DMS 273 (cell line): ENCODE results near the gene HIPK1.

Experiments used
- DNase-seq: peaks from one replicate; lab custom pipeline; 2025; ENCODE audit not compliant: unreplicated experiment; lab: John Stamatoyannopoulos, UW

Gene HIPK1

DNA sequence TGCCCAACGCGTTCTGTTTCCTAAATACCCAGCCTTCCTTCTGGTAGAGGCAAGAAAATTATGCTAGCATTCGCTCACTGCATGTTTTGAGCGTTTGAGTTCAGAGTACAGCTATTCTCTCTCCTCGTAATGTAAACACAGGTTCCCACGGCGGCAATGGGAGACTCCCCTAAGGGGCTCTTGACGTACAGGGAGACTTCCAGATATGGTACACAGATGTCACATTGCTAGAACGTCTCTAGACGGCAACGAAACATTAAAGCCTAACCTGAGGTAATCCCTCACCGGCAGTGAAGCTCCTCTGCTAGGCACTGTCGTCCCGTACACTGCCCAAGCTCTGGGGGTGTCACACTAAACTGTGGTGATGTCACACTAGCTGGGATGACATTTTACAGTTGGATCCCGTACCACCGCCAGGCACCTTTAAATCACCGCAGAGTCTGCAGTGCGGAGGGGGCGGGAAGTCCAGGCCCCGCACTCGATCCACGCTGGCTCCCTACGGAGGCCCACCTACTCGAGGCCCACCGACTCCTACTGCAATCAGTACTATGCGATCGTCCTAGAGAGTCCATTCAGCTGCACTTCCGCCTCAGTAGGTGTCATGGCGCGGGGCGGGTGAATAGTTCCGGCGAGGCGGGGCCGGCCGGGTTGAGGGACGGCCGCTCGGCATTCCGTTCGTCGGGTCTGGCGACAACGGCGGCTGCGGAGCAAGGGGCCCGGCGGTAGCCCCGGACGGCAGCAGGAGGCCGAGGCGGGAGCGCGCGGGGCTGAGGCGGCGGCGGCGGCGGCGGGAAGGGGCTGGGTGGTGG, at the start of gene HIPK1:
HIPK1 (plus strand) TSS at position 384 of the 809 bp plus-strand sequence.
- peak; percentile 97 for DNase-seq

DNA sequence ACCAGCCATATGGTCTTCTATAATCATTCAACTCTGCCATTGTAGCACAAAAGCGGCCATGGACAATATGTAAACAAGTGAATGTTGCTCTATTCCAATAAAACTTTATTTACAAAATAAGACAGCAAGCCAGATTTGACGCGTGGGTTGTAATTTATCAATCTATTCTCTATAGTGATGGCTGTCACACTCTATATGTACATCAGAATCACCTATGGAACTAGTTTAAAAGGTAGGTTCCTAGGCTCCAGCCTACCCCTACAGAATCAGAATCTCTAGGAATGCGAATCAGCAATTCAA, 49.4 kb upstream of the HIPK1 start:
- no peak for DNase-seq

DNA sequence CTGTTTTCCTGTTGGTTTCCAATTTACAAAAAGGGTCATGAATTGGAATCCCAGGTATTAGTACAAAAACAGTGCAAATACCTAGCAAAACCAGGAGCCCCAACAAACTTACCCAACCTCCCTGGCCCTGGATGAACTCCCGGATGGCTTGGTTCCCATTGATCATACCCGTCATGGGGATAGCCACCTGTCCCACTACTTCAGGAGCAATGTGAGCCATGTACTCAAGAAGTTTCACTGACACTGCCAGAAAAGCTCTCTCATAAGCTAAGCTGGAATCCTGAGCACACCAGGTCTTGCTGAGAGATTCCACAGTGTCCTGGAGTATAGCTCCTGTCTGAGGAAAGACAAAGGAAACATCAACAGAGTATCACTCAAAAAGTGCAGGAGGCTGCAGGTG, 47.5 kb upstream of the HIPK1 start:
- DNase-seq, result peak; percentile 7

DNA sequence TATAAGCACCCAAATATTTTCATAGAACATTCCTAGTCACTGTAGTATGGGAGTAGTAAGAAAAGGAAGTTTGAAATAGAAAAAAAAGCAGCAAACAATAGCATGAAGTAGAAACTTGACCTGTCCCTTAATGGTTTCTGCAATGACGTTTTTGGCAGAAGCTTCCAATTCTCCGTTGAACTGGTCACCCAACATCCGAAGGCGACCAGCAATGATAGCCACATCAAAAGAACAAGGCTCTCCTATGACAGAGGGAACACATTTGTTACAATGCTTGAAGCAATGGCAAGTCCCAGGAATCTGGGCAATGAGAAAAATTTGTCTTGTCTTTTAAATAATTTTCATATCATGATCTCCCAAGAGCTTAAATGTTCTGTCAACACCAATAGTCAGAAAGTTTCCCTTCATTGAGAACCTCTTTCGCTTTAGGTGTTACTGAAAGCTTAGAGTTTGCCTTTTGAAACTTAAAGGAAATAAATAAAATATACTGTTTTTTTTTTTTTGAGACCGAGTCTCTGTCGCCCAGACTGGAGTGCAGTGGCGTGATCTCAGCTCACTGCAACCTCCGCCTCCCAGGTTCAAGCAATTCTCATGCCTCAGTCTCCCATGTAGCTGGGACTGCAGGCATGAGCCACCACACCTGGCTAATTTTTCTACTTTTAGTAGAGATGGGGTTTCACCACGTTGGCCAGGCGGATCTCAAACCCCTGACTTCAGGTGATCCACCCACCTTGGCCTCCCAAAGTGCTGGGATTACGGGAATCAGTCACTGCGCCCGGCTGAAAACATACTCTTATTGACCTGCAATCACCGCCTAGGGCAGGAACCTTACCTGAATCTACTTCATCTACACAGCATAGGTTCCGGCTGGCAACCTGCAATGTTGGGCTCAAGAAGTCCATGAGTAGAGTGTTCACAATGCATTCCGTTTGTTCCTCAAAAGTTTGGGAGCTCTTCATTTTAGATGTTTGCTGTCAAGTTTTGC, 42.4 kb upstream of the HIPK1 start:
- no peak for DNase-seq

DNA sequence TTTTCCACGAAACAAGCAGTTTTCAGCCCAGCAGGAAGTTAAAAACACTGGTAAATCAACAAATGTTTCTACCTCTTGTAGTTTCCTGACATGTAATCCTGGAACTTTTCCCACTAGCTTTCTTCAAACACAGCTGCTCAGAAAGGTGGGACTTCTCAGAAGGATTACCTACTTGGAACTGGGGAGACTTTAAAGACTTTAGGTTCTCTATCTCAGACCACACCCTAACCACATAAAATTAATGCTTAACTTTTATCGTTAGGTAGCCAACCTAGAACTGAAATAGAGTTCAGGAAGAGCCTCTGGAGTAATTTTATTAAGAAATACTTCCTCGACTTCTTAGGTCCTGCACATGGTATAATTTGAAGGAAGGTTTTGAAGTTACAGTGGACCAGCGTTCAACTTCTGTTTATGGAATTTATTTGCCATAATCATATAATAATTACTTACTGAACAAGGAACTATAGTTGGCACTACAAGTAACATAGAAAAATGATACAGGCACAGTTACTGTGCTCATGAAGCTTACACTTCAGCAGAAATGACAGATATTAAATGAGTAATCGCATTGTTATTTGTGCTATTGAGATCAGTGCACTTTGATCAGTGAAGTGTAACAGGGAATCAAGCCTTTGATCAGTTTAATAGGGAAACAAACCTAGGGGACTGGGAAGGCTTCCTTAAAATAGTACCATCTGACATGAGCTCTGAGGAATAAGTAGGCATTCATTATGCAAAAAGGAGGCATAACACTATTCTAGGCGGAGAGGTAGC, 41.5 kb upstream of the HIPK1 start, which contains the start of gene BCL2L15:
BCL2L15 (minus strand) TSS at position 180 of the 774 bp plus-strand sequence. CDS start 206 bp downstream, outside the sequence.
- no peak for DNase-seq

DNA sequence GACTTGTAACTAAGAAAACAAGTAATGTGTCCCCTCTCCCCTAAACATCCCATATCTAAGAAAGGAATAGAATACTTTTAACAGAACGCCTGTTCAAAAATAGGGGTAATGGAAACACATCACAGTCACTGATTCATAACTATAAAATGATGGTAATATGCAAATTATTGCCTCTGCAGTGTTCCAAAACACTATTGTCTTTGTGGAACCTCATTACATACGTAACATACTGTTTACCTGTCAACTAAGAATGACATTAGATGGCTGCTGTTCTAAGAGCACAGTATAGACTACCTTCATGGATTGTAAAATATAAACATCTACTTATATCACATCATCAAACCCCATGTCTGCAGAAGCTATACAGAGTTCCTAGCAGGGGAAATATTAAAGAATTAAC, 38.3 kb upstream of the HIPK1 start:
- no peak for DNase-seq

DNA sequence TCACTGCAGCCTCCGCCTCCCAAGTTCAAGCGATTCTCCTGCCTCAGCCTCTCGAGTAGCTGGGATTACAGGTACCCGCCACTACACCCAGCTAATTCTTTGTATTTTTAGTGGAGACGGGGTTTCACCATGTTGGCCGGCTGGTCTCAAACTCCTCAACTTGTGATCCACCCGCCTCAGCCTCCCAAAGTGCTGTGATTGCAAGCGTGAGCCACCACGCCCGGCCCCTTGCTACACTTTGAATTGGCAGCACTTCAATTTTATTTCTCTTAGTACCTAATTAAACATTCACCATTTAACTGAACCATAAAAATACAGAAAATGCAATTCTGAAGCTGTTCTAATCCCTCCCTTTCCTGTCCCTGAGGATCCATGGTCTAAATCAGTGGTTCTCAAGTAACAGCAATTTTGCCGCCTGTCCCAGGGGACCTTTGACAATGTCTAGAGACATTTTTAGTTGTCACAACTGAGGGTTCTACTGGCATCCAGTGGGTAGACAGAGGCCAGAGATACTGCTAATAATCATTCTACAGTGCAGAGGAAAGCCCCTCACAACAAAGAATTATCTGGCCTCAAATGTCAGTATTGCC, 37.4 kb upstream of the HIPK1 start:
- DNase-seq, result no peak

DNA sequence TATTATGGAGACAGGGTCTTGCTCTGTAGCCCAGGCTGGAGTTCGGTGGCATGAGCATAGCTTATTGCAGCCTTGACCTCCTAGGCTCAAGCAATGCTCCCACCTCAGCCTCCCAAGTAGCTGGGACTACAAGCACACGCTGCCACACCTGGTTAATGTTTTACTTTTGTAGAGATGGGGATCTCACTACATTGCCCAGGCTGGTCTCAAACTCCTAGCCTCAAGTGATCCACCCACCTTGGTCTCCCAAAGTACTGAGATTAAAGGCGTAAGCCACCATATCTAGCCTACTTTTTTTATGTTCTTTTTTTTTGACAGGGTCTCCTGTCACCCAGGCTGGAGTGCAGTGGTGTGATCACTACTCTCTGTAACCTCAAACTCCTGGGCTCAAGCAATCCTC, 35.9 kb upstream of the HIPK1 start:
- DNase-seq, result no peak

DNA sequence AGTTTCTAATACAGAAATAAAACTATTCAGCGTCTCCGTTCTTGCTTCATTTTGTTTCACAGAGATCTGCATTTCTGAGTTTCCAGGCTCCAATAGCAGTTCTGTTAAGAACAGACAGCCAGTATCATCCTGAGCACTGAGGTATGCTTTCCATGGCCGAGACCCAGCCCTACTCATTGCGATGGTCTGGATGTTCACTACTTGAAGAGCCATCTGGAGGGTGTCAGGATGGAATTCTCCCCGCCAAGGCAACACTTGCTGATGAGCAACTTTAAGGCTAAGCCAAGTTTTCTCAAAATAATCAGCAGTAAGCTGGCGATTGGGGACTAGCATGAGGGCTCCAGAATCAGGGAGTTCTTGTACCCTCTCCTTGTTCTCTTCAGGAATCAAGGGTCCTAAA, 34.0 kb upstream of the HIPK1 start:
- DNase-seq, result no peak

DNA sequence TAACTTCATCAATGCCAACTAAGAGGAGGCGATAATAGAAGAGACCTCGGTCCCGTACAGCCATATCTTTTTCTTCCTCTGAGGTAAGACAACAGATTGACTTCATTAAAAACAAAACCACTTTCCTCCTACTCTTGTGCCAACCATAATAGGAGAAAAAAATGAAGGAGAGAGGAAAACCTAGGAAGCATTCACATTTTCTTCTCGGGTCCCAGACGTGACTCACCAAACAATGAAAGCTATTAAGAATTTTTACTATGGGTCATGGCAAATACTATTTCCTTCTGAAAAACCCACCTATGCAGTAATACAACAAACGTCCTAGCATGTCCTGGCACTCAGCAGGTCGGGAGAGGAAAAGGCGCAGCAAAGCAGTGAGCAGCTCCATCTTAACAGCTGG, 33.2 kb upstream of the HIPK1 start:
- DNase-seq, result no peak

DNA sequence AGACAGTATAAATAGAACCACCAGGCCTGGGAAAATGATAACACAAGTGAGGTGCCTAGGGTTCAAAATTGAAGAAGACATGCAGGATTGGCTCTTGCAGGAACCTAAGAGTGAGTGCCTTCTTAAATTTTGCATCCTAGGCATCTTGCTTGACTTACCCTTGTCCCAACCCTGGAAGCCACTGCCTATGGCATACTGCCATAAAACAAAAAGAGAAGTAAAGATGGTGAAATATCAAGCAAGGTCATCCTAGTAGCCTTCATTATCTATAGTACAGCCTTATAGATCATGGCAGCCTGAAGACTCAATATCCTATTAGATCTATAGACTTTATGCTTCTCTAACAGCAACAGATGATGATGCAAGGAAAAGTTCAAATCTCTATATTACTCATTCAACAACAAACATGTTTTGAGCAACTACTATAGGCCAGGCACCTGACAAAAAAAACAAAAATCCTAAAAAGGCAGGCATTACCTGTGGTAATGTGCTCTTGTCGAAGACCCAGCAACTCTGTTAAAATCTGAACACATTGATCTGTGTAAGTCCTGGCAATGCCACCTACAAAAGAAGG, 30.8 kb upstream of the HIPK1 start:
- no peak for DNase-seq

DNA sequence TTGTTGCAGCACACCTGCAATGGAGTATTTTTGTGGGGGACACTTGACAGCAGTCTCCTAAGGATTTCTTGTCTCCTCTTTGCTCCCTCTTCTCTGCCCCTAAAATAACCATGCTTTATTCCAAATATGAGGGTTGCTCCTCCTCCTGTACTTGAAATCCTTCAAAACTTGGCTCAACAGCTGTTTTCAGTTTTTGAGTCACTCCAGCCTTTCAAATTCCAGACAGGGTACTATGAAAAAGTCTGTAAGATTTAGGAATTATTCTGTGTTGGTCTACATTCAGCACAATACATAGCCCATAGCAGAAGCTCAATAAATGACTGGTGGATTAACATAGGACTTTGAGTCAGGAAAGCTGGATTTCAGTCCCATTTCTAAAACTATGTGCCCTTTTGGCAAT, 30.0 kb upstream of the HIPK1 start:
- DNase-seq, result no peak

DNA sequence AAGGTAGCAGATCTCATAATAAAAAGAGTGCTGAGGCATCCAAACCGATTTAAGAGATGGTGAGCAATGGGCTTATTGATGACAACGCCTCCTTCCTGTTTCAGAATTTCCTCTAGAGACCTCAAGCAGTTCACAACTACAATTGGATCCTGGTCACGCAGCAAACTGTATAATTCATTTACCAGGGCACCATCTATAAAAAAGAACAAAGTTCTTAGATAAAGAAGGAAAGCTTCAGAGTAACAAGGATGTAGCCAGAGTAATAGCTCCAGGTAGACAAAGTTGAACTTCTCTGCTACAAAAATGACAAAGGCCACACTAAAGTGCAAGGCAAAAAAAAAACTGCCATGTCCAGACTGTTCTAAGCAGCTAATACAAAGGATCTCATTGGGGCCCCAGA, 27.9 kb upstream of the HIPK1 start:
- DNase-seq, result no peak

DNA sequence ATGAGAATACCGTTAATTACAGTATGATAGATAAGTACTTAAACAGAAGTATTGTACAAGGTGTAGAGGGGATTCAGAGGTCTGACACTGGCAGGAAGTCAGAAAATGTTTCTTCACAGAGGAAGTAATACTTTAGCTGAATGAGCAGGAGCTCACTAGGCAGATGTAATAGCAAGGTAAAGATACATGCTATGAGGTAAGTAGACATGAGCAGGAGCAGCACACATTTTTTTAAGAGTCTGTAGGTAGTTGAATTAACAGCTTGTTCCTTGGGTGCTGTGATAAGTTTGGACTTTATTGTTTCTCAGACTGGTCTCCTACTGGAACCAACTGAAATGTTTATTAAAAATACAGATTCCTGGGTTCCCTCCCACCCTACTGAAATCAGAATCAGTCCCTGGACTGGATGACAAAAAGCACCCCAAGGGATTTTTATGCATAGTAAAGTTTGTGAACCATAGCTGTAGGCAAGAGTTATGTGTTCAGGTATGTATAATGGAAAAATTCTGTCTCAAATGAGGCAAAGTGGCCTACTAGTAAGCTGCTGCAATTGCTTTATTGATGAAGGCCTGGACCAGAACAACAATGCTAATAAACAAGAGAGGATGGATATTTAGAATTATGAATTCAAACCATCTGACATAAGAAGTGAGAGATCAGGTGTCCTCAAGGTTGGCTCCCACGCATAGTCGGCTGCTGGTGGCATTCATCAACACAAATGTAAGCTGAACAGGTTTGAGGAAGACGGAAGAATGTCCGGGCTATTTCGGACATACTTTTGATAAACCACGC, 25.4 kb upstream of the HIPK1 start:
- DNase-seq, result peak; percentile 55

DNA sequence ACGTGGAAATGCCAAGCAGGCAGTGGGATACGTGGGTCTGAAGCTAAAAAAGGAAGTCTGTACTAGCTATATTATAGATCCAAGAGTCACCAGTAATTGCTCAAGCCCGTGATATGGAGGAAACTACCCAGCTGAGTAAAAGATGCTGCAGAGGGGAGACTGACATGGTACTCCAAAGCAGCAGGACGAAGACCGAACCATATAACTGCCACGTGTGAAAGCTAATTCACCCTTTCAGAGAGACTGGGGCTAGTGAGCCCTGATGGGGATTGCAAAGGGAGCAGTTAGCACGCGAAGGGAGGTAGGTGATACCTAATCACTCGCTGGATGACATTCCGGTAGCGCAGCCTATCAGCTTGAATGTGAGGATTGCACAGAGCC, 24.8 kb upstream of the HIPK1 start:
- DNase-seq, result peak; percentile 88

DNA sequence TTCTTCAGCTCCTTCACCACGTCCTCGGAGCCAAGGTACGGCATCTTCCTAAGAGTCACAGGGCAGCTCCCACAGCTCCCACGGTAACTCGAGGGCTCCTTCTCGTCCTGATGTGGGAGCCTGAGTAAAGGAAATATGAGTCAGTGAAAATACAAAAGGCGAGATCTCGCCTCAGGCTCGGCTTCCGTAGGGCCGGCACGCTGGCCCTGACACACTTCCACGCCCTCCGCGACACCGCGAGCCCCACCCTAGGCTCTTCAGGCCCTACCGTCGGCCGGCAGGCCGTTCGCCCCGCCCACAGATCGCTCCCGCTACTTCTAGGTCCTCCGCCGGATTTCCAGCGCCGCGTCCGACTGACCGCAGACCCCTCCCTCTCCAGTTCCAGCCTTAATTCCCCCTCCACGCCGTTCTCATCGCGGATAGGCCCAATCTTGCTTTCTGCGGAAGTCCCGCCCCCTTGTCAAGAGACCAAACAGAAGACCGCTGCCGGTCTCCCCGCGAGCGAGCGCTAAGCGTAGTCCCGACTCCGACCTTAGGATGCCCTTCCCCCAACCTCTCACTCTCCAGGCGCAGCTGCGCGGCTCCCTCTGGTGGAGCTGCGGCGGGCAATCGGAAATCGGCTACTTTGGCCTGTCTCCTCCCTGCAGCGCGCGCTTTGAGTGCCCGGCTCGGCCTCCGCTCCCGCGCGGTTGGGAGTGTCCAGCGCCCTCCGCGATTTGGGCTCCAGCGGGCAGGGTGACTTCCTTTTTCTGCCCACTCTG, 24.3 kb upstream of the HIPK1 start, which contains the start of the genes AP4B1 and DCLRE1B:
AP4B1 (minus strand) TSS at position 126 of the 761 bp plus-strand sequence; CDS start at position 44, 82 bp downstream.
DCLRE1B (plus strand) TSS at position 653 of the 761 bp plus-strand sequence. CDS start 261 bp downstream, outside the sequence.
- peak; percentile 100 for DNase-seq

DNA sequence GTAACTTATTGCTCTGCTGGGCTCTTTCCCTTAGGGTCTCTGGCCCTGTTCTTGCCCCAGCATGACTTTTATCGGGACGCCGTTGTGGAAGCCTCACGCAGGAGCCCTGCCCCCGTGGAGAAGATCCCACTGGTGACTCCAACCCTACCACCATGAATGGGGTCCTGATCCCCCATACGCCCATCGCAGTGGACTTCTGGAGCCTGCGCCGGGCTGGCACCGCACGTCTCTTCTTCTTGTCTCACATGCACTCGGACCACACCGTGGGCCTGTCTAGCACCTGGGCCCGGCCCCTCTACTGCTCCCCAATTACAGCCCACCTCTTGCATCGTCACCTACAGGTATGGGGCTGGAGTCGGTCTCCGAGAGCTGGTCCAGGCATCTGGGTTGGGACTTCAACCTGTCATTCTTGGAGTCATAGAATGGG, 23.7 kb upstream of the HIPK1 start:
- peak; percentile 57 for DNase-seq

DNA sequence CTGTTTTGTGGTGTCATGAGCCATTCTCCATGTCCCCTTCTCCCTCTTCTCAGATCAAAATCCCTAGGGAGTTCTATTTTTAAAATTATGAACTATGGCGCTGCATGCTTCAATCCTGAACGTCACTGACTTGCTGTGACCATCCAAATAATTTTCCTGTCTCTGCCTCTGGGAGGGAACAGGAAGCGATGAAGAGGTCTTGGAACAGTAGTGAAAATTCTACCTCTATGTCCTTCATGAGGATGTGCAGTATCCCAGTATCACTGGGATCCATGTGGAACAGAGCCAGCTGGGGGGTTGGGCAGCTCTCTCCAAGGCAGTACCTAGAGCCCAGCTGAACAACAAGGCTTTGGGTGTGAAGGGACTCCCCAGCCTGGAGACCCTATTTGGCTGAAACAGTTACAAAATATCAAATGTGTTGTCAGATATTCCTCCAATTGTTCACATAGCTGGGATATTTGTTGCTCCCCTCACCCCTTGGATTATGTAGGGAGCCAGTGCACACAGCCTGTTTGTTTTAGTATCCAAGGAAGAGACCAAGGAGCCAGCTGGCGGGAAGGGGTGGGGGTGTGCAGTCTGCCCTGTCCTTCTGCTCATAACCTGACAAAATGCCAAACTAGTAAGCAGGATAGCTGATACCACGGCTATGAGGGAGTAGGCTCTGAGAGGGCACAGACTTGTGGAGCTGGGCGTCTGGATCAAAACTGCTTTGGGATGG, 16.4 kb upstream of the HIPK1 start:
- peak; percentile 98 for DNase-seq
